IPS-NIHi7 (cell line): ENCODE results near the gene C2orf78.
"Not testable (repeated sequence)": the region's sequence is repeated elsewhere in the genome, so short reads cannot be mapped to it uniquely, and the experiment has no call there.

Experiments
- DNase-seq: peaks from one replicate; pipeline ENCODE4 v3.0.0; 2012; ENCODE audit warnings: mixed read lengths; ENCODE audit errors: extremely low spot score

The C2orf78 gene

DNA sequence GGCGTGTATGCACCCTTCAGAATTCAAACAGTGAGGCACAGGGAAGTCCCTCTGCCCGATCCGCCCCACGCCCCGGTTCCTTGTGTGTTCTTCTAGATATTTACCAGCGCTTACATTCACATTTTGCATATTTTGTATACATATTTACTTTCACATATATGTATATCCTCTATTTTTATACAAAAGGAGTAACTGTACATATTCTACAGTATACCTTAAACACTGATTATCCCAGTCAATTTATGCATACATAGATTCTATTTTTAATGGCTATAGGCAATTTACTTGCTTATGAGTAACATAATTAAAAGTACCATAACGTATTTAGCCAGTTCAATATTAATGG is 3.8 kb upstream of the C2orf78 start:
- DNase-seq, result no peak

DNA sequence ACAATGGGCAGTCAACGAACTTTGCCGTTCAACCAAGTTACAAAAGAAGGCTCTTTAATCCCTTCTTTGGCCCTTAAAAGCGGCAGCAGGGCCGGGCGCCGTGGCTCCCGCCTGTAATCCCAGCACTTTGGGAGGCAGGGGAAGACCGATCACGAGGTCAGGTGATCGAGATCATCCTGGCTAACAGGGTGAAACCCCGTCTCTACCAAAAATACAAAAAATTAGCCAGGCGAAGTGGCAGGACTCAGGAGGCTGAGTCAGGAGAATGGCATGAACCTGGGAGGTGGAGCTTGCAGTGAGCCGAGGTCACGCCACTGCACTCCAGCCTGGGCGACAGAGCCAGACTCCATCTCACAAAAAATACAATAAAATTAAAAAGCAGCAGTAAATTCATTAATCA is 581 bp upstream of the C2orf78 start:
- not testable (repeated sequence) for DNase-seq

DNA sequence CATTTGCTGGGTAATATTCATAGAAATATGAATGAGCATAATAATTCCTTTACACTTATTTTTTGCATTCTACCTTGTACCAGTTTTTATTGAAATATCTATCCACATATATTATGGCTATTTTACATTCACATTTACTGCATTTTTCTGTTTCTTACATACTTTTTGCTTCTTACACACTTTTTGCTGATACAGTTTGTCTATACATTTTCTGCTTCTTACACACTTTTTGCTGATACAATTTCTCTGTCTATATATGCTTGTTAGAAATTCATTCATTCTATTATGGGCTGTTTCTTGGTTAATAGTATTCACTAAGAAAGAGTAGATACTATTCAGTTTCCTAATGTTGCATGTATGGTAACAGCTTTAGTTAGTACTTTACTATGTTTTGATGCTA is 27.9 kb downstream of the C2orf78 start:
- DNase-seq, result no peak

DNA sequence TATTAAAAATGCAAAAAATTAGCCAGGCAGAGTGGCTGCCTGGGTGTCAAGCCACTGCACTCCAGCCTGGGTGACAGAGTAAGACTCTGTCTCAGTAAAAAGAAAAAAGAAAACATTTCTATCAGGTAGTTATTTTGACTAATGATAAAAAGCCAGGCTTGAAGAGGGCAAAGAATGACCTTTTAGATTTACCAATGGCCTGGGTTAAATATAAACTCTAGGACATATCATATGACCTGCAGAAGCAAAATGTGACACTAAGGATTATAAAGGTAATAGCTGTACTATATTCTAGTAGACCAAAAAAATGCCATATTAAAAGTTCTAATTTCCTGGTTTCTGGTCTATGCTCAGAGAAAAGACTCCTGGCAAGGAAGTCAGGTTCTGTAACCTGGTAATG is 28.7 kb downstream of the C2orf78 start:
- no peak for DNase-seq

DNA sequence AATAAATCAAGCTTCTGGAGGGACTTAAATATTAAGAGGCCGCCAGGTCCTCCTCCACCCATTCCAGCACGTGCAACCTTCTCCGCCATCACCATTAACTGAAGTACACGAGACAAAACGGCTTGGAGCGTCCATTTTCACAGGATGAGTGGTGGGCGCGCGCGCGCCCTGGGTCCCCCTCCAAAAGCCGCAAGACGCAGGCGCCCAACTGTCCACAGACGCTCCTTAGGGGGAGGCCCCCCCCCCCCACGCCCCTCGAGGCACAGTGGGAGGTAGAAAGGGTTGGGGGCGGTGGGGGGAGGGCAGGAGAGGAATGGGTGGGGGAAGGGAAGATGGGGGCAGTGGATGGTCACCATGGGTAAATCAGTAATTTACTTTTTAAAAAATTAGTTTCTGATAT is 34.3 kb downstream of the C2orf78 start:
- no peak for DNase-seq

DNA sequence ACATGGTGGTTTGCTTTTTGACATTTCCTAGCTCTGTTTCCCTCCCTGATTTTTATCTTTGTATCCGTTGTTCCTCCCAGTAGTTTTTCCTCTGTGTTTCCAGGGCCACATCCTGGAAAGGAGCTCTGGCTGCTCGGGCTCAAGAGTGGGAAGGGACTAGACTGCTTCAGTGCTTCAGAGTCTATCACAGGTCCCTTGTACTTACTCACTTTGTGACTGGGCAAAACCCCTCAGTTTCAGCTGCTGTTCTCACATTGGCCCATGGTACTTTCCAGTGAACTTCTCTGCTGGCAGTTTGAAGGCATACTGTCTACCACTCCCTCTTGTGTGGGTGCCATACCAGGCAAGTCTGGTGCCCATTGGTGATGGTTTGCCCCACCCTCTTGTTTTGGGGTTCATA is 37.2 kb downstream of the C2orf78 start:
- no peak for DNase-seq

DNA sequence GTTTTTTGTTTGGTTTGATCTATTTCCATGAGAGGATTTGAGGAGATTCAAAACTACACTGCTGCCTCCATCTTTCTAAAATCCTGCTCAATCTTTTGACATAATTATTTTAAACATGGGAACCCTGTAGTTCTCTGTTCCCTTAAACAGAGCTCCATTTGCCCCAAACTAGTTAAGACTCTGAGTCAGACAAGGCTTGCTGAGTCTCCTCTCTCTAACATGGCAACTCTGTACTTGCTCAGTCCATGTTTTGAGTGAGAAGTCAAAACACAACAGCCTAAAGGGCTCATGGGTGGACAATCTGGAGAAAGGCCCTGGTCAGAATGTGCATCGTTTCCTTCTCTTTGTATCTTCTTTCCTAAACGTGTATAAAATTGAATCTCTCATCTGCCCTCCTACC is 37.7 kb downstream of the C2orf78 start:
- no peak for DNase-seq

DNA sequence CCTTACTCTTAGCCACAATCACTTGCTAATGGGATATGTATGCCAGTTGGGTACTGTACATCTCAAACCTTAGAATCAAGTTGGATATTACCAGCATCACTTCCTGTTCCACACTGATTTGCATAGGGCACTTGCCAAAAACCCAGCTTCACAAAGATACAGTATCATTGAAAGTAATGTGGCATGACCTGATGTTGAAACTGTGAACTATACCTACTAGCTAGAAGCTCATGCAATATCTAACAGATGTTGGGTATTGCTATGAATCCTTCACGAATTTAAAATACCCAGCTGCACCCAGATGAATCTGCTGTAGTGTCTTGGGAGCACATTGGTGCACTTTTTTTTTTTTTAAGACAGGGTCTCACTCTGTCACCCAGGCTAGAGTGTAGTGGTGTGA is 38.3 kb downstream of the C2orf78 start:
- no peak for DNase-seq

DNA sequence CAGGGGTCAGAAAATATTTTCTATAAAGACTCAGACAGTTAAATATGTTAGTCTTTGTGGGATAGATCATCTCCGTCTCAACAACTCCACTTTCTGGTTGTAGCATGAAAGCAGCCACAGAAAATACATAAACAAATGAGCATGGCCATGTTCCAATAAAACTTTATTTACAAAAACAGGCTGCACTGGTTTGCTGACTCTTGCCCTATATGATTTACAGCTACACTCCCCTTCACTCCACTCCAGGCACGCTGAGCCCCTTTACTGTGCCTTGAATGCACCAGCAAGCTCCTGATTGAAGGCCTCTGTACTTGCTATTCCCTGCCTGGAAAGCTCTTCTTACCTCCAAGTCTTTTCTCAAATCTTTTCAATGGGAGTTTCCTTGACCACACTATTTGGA is 39.0 kb downstream of the C2orf78 start:
- no peak for DNase-seq

DNA sequence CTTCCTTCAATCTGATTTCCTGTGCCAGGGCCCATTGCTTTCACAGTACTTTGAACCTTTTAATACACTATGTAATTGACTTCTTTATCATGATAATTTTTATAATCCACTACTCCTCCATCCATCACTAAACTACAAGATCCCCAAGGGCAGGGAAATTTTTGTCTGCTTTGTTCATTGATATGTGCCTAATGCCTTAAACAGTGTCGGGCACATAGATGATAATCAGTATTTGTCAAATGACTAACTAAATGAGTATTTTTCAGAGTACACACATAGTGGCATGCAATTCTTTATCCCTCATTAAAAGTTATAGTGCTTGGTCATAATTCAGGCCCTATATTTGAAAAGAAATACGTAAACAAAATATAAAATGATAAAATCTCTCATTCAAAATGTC is 39.4 kb downstream of the C2orf78 start:
- DNase-seq, result no peak

DNA sequence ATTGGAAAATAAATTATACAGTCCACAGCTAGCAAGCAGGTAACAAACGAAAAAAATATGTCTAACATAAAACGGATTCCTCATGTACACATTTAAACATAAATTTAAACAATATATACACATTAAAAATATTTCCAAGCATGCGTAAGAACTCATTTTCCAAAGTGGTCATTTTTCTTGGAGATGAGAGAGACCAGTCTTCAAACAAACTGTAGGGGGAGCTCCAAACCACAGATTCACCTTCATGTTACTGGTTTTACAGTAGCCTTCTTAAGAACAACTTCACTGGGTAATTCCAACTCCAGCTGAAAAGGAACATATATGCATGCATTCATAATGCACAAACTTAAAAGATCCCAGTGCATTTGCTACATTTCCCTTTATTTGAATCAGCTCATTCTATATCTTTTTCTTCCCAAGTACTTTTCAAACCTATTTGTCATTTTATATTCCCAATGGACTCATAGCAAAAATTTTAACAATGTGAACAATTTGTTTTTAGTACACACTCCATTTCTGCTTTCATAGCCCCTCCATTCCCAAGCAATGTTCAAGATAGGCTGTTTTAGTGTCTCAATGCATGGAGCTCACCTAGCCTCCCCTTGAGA is 40.0 kb downstream of the C2orf78 start:
- peak; percentile 55 for DNase-seq

DNA sequence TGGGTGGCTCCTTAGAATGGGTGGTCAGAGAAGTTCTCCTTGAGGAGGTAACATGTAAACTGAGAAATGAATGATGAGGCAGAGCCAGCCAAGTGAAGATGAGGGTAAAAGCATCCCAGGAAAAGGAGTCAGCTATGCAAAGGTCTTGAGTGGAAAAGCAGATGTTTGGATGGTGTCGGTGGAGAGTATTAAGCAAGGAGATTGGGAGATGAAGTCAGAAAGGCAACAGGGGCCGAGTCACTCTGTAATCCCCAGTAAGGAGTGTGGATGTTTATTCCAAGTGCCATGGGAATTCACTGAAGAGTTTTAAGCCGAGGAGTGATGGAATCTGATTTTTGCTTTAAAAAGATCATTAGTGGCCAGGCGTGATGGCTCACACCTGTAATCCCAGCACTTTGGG is 41.4 kb downstream of the C2orf78 start:
- no peak for DNase-seq

DNA sequence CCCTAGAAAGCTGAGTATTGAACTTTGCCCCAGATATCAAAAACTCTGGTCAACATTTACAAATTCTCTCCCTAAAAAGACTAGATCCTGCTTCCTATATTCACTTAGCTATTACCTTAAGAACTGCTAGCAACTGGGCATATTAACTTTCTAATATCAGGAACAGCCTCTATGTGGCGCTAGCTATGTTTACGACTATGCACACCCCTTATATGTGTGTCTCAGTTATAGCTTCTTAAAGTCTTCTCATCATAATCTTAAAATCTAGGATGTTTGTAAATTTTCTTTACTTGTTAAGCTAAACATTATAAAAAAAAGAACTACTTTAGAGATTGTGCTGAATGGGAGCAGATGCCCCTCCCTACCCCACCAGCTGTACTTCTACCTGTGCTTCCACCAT is 43.0 kb downstream of the C2orf78 start:
- no peak for DNase-seq

DNA sequence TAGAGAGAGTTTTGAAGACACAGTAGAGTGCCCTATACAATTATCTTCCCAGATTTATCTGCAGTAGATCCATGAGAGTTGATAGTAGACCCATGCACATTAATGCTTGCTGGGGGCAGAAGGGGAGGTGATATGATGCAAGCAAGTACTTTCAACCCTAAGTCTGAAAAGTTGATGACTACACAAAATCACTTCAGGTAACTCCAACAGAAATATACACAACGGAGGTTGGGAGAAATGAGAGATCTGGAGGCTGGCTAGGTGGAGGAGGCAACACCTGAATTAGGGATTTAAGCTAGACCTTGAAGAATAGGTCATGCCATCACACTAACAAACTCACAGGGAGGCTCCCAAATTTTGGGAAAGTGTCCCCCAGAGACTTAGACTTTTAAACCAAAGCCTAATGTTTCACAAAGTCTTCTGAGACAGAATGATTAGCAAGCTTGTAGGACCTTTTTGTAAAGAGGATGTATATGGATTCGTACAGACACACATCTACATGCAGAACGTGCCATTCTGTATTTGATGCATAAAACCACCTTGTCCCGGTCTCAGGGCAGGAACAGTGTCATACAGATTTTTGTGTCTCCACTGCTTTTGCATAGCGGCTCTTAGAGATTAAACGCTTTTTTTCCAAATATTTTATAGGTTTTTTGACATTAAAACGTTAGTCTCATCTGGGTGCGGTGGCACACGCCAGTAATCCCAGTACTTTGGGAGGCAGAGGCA is 43.8 kb downstream of the C2orf78 start:
- DNase-seq, result no peak

DNA sequence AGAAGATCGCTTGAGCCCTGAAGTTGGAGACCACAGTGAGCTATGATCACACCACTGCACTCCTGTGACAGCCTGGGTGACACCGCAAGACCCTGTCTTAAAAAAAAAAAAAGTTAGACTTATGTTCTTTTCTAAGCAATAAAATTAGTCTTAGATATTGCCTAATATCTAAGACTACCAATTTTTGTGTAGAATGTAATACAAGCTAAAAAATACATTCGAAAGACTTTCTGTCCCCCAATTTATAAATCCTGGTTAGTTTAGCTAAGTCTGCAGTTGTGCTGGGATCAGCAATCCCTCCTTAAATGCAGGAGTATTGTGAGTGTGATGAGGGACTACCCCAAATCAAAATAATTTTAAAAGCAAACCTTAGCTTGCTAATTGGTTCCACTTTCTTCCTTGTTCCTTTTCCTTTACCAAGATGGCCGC is 44.4 kb downstream of the C2orf78 start:
- DNase-seq, result no peak

DNA sequence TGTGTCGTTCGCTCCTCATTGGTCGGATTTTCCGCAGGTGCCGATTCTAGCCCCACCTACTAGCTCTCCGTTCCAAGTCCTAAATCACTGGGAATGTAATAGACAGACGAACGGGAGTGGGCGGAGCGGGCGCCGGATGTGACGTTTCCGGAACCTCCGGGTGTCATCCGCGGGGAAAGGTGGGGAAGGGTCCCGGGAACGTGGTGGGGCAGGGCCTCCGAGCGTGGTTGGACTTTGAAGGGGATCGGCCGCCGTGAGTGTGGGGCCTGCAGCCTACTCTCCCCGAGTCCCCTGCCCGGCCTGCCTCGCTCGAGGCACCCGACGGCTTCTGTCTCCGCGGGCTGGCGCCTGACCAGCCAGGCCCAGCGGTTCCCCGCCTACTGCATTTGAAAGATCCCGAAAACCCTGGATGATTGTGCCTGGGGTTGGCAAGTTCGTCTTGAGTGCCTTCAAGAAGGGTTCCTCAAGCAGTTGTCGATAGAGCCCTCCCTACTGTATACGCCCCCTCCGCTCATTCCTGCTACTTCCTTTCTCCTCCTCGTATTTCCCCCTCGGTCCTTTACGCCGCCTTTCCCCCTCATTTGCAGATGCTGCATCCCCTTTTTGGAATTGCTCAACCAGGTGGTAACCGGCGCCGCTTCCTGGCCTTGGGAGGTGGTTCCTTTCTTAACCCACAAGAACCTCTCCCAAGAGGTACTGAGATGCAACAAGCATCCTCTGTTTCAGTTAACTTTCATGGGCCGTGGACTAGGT is 45.0 kb downstream of the C2orf78 start, which contains the start of gene STAMBP:
Gene STAMBP (plus strand): TSS at position 144 of the 753 bp plus-strand sequence. CDS start 1,896 bp downstream, outside the sequence.
- DNase-seq, result peak; percentile 97

DNA sequence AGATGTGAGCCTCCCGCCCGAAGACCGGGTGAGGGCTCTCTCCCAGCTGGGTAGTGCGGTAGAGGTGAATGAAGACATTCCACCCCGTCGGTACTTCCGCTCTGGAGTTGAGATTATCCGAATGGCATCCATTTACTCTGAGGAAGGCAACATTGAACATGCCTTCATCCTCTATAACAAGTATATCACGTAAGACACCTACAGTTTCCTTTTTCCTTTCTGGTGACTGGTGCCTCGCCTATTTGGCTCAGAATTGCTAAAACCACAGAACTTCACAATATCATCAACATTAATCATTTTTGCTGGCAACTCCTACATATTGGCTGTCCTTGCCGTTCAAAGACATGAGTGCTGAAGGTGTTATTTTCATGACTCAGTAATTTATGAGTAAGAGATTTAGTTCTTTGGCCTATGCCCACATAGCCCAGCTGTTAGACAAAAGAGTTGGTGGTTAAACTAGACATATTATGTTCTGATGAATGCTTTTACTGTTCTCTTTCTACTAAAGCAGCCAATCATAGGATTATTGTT is 47.0 kb downstream of the C2orf78 start:
- DNase-seq, result no peak

DNA sequence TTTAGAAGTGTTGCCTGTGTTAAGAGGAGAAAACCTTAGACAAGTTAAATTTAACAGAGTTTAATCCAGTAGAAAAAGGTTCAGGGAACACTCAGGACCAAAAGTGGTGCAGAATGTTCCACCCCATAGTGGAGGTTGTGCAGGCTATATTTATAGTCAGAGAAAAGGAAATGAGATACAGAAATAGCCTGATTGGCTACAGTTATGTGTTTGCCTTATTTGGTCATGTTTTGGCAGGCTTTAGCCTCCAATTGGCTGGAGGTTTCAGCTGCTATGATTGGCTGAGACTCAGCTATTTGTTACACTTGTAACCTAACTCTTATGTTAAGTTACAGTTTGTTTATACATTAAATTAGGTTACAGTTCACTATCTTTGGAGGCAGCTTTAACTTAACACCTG is 48.9 kb downstream of the C2orf78 start:
- no peak for DNase-seq

DNA sequence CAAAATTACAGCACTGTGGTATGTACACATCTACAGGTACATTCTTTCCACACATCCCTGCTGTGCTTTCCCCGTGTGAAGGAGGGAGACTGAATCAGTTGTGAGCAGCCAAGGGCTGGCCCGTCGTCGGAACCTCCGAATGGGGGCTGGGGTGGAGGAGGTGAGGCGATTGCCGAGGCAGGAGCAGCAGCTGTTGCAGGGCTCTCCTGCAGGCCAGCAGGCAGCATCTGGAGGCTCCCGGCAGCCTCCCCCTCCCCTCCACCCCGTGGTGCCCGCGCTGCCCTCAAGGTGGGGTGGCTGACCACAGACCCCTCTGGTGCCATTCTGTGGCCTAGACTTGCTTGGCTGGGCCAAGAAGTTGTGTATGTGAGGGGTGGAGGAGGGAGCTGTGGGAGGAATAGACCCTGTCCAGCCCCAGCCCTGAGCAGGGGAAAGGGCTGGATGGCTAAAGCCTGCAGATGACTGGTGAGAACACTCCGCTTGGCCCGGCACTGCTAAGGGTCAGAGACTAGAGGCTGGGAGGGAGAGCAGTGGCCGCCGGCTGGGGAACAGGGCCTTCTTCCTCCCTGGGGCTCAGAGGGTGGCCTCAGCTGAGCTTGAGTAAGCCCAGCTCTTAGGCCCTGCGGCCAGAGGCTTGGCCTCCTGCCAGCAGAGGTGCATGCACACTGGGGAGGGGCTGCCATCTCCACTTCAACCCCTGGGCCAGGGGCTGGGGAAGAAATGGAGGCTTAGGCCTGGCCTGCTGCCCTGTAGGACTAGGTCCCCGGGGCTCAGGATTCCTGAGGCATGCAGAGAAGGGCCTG is 52.4 kb downstream of the C2orf78 start:
- no peak for DNase-seq

DNA sequence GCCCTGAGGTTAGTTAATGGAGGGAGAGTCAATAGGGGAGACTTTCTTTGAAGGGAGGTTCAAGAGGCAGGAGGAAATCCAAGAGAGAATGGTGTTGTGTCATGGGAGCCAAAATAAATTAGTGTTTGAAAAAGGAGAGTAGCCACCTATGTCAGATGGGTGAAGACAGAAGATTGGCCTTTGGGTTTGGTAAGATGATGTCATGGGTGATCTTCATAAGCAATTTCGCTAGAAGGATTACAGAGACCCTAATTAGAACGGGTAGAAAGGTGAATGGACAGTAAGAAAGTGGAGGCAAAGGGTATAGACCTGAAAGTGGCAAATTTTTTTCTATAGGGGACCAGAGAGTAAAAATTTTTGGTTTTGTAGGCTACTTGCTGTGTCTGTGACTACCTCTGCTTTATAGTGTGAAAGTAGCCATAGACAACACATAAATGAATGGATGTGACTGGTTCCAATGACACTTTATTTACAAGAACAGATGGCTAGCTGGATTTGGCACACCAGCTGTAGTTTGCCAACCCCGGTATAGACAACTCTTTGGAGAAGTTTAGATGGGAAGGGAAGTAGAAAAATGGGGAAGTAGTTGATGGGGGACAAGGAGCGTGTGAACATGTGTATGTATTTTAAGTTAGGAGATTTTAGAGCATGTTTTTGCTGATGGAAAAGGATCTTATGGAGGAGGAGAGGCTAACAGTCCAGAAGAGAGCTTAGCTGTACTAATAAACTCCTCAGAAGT is 54.0 kb downstream of the C2orf78 start:
- DNase-seq, result no peak

DNA sequence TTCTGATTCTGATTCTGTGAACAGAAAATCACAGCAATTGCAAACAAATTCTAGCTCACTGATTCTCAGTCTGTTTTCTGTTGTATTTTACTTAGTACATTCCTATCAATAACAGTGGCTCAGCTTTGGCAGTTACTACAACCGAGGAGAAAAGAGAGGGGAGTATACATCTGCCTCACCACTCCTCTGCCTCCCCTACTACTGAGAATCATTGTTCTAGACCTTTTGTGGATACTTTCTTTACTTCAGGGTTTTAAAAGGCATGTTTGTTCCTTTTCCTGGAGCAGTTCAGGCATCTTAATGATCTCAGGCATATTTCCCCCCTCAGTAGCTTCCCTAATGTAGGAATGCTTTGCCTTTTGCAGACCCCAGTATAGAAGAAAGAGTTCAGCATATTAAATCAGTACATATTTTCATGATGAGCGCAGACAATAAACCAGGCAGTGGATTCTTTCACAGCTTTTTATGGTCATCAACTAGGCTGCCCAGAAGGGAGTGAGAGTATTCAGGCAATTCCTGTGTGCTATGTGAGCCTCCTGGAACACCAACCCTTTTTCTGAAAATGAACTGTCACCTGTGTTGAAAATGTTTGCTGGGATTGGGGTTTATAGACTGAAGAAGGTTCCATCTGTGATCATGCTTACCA is 55.0 kb downstream of the C2orf78 start:
- no peak for DNase-seq
